Pancreas (tissue), 10 donors: Measurements from ENCODE around the gene AIFM3. TPM values are rescaled to one million over a fixed set of nuclear protein-coding genes. Genes with fewer than 3 reads are reported as not detected.
A peak's percentile ranks its signal among the peaks of the same experiment; 100 is the strongest.

Experiments
- ATAC-seq, 4 donors: fragments of 200-7000 bp; cut with Tn5 transposase; one replicate each; pipeline versions ENCODE4 v1.8.0 to v1.9.1; 2020; ENCODE audit warnings: mild to moderate bottlenecking in 4 of 4, moderate library complexity in 4 of 4
- DNase-seq, 6 donors: peaks; one replicate each; pipeline ENCODE4 v3.0.0-alpha.2; 2020
- FAIRE-seq: peaks from 2 replicates; lab custom pipeline; 2012; peaks lifted over from hg19 to GRCh38; lab: Jason Lieb, UNC
- H3K27ac ChIP-seq, 4 donors: fragments of 200-600 bp; sonication (generic); 1 replicate in 3 of 4; 2 replicates in 1 of 4; pipeline versions ENCODE4 v1.5.0 to v1.8.0; 2020
- H3K27me3 ChIP-seq, 4 donors: fragments of 200-600 bp; one replicate each; pipeline ENCODE4 v1.8.0; 2021
- H3K36me3 ChIP-seq, 3 donors: fragments of 200-600 bp; sonication (generic) in 1 of 3; one replicate each; pipeline versions ENCODE4 v1.5.0 to v1.8.0; 2020 to 2021
- H3K4me1 ChIP-seq, 3 donors: fragments of 200-600 bp; one replicate each; pipeline ENCODE4 v1.8.0; 2021
- H3K4me3 ChIP-seq, 4 donors: fragments of 200-600 bp; sonication (generic) in 2 of 4; one replicate each; pipeline versions ENCODE4 v1.5.0 to v1.8.0; 2020 to 2021
- H3K9me3 ChIP-seq, 4 donors: fragments of 200-600 bp; one replicate each; pipeline ENCODE4 v1.8.0; 2021
- WGBS, 2 donors: extraction: QIAGEN DNeasy Blood & Tissue Kit; methylation state at CpG; one replicate each; pipeline ENCODE4 v1.1.7; 2013; 5-methylcytosine and 5-hydroxymethylcytosine counted together
- intact Hi-C, 3 donors: fragments of 100-400 bp; cut with DNase I; formaldehyde crosslinking; loops; one replicate each; pipeline versions ENCODE4 v1.11.1 to v1.14.2; 2022
- polyA plus RNA-seq, 2 donors: library from polyadenylated mRNA; stranded (reverse); fragments of 200-250 nt; gene quantifications; one replicate each; pipeline ENCODE4 v1.2.3, GENCODE V29; 2013
- total RNA-seq, 6 donors: library from RNA; stranded (reverse); fragmentation: NEBNext Ultra II Directional in 4 of 6; extraction: Animal tissue kit (Norgen Biotek cat#: 25700) in 4 of 6; gene quantifications; one replicate each; pipeline versions ENCODE4 v1.2.1 to v1.2.4, GENCODE V29; 2021 to 2023
- TF ChIP-seq, protein P1 (sequence below), 4 donors: fragments of 200-600 bp; sonication (generic) in 3 of 4; IDR thresholded peaks; one replicate each; pipeline versions ENCODE4 v1.5.0 to v1.8.0; 2021; ENCODE audit warnings: antibody characterized with exemption in 4 of 4
- donor health status: healthy with polysubstance abuse.
- donor health status: DM: no; HTN: no; CAD: no; lungs with moderate emphysema.
- donor health status: DM: no; HTN: no; CAD: no.
- donor health status: control.
- donor health status: control.
- donor health status: Bipolar disorder and iron deficiency.
- donor health status: DM: yes; HTN: yes; CAD: no.
- donor health status: DM: no; HTN: no; CAD: no.
- donor health status: DM: no; HTN: no; CAD: no.
- donor health status: DM: yes; HTN: yes; CAD: no.

AIFM3 gene
- total and polyA plus RNA-seq, 8 donors: 0.63 to 4.5 (median 1.1) TPM

DNA sequence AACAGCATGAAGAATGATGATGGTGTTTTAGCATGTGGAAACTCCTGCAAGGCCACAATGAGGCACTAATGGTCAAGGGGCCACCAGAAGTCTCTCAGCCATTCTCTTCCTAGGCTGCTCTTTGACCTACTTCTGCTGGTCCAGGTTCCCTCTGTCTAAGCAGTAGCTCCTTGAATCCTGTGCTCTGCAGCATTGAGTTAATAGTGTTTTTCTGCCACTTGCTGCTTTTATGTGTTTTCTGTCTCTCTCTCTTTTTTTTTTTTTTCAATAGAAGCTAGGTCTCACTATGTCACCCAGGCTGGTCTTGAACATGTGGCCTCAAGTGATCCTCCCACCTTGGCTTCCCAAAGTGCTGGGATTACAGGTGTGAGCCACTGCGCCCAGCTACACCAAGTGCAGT is 20.1 kb upstream of the AIFM3 start:
- Histone ChIP-seq H3K9me3 (no peaks in the 10 kb centered on the region), H3K4me3 (no peak overlapping the region), H3K27me3 (no peaks in the 10 kb centered on the region), H3K36me3 (peaks cover 2 to 6% (median 5%) of the 10 kb centered on the region in 3 donors), H3K27ac (no peak overlapping the region), H3K4me1 (peaks cover 13 to 20% (median 16%) of the 10 kb centered on the region in 3 donors)
- FAIRE-seq: no peak
- TF ChIP-seq, protein P1, sequence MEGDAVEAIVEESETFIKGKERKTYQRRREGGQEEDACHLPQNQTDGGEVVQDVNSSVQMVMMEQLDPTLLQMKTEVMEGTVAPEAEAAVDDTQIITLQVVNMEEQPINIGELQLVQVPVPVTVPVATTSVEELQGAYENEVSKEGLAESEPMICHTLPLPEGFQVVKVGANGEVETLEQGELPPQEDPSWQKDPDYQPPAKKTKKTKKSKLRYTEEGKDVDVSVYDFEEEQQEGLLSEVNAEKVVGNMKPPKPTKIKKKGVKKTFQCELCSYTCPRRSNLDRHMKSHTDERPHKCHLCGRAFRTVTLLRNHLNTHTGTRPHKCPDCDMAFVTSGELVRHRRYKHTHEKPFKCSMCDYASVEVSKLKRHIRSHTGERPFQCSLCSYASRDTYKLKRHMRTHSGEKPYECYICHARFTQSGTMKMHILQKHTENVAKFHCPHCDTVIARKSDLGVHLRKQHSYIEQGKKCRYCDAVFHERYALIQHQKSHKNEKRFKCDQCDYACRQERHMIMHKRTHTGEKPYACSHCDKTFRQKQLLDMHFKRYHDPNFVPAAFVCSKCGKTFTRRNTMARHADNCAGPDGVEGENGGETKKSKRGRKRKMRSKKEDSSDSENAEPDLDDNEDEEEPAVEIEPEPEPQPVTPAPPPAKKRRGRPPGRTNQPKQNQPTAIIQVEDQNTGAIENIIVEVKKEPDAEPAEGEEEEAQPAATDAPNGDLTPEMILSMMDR (IDR thresholded peaks at IDR 0.05): no peak
- WGBS, 2 donors: 95 to 98% methylated on average over 1 of the region's 1 CpG
- DNase-seq: no peak
- intact Hi-C loops: no loop called here
- no peak for ATAC-seq

DNA sequence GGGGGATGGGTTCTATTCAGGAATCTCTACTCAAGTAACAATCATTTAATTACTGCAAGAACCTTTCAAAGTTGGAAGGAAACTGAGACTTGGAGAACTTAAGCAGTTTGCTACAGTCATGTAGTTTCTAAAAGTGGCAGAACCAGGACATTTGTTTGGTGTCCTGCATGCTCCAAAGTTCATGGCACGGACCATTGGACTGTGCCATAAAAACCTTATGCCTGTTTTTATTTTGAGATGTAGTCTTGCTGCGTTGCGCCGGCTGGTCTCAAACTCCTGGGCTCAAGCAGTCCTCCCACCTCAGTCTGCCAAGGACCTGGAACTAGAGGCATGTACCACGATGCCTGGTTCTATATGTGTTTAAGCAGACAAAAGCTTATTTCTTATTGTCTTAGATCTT is 18.6 kb upstream of the AIFM3 start:
- TF ChIP-seq, protein P1 (IDR thresholded peaks at IDR 0.05): no peak
- no peak for FAIRE-seq
- DNase-seq: no peak
- H3K36me3 ChIP-seq: peaks cover 2 to 6% (median 5%) of the 10 kb centered on the region in 3 donors
- H3K27ac ChIP-seq: no peak overlapping the region
- H3K4me1 ChIP-seq: peaks cover 13 to 25% (median 24%) of the 10 kb centered on the region in 3 donors
- H3K4me3 ChIP-seq: no peak overlapping the region
- no peak for ATAC-seq
- H3K9me3 ChIP-seq: no peaks in the 10 kb centered on the region
- WGBS, 2 donors: 91 to 95% methylated on average over 5 of the region's 5 CpGs
- H3K27me3 ChIP-seq: no peaks in the 10 kb centered on the region
- intact Hi-C loops: no loop called here

DNA sequence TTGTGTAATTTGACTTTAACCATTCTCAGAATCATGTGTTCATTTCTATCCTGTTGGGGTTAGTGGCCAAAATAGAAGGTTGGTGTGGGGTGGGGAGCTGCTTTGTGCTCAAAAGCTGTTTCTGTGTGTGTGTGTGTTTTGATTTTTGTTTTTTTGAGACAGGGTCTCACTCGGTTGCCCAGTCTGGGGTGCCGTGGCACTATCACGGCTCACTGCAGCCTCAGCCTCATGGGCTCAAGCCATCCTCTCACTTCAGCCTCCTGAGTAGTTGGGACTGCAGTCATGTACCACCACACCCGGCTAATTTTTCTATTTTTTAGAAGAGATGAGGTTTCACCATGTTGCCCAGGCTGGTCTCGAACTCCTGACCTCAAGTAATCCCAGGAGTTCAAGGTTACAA is 18.1 kb upstream of the AIFM3 start:
- TF ChIP-seq, protein P1 (IDR thresholded peaks at IDR 0.05): no peak
- Histone ChIP-seq H3K4me1 (peaks cover 17 to 30% (median 28%) of the 10 kb centered on the region in 3 donors), H3K9me3 (no peaks in the 10 kb centered on the region), H3K27ac (no peak overlapping the region), H3K27me3 (no peaks in the 10 kb centered on the region), H3K4me3 (no peak overlapping the region), H3K36me3 (peaks cover 2 to 6% (median 5%) of the 10 kb centered on the region in 3 donors)
- ATAC-seq: no peak
- WGBS, 2 donors: 91 to 94% methylated on average over 5 of the region's 5 CpGs
- DNase-seq: no peak
- intact Hi-C loops: no loop called here
- no peak for FAIRE-seq

DNA sequence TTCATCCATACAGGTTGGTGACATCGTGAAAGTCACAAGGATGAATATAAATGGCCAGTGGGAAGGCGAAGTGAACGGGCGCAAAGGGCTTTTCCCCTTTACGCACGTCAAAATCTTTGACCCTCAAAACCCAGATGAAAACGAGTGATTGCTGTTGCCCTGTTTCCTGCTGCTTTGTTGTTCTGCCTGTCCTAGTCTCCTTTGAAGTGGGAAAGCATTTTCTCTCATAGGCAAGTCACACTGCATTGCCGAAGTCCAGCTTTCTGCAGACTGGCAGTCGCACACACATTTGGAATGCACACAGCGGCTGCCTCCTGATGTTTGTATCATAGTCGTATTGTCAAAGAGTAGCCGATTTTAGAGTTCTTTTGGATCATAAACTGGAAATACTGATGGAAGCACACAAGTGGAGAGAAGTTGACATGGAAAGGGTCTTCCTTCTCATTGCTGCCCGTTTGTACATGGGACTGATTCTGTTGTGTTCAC is 17.3 kb upstream of the AIFM3 start:
- WGBS, 2 donors: 92 to 94% methylated on average over 13 of the region's 13 CpGs
- H3K27ac ChIP-seq: no peak overlapping the region
- H3K4me1 ChIP-seq: peaks cover 23 to 35% (median 28%) of the 10 kb centered on the region in 3 donors
- TF ChIP-seq, protein P1 (IDR thresholded peaks at IDR 0.05): no peak
- no peak overlapping the region for H3K4me3 ChIP-seq
- no peak for ATAC-seq
- DNase-seq: no peak
- FAIRE-seq: no peak
- intact Hi-C loops: no loop called here
- no peaks in the 10 kb centered on the region for H3K27me3 ChIP-seq
- H3K9me3 ChIP-seq: no peaks in the 10 kb centered on the region
- H3K36me3 ChIP-seq: peaks cover 2 to 6% (median 5%) of the 10 kb centered on the region in 3 donors

DNA sequence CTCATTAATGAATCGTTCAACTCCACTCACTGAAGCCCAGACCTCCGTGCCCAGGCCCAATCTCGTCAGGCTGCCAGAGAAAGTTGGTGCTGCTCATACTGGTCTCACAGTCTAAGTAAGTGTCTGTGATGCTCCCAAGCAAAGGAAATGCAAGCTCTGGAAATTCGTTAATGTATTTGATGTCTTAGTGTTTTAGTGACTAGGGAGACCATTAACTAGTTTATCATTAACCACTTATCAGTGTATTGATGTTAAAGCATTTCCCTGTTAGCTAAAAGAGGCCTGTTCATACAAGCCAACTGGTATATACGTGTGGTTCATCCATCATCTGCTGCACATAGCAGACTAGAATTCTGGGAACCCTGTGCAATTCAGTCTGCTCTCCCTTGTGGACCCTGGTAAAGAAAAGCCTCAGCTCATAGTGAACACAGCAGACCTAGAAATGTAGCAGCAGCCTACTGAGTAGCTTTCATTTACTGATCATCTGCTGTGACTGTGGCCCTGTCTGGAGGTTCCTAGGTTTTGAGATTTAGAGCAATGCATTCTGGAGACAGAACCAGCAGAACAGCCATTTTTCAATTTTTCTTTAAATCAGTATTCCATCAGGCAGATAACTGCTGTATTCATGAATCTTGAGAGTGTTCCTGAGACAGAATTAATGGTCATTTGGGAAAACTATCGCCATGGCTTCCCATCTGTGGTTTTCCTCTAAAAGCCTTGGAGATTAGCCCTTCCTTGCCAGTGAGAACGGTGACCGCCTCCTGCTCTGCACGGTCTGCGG is 15.7 kb upstream of the AIFM3 start:
- 60 to 64% methylated on average over 10 of the region's 10 CpGs for WGBS, 2 donors
- ATAC-seq (peak; percentile 36 to 71 (median 59)), DNase-seq (no peak), FAIRE-seq (no peak)
- TF ChIP-seq, protein P1 (IDR thresholded peaks at IDR 0.05): no peak
- no peak overlapping the region for H3K4me3 ChIP-seq
- intact Hi-C loops: no loop called here
- H3K27ac ChIP-seq: peak overlapping the region in 1 of 4 donors; percentile 34
- H3K9me3 ChIP-seq: no peaks in the 10 kb centered on the region
- peaks cover 23 to 36% (median 28%) of the 10 kb centered on the region in 3 donors for H3K4me1 ChIP-seq
- H3K36me3 ChIP-seq: peaks cover 2 to 6% (median 5%) of the 10 kb centered on the region in 3 donors
- H3K27me3 ChIP-seq: no peaks in the 10 kb centered on the region
